ENCODE data around the gene PRXL2C.
"Not testable (repeated sequence)": the region's sequence is repeated elsewhere in the genome, so short reads cannot be mapped to it uniquely, and the experiment has no call there.

PRXL2C gene

GRCh38 chr9:96667363-96667728, 12.2 kb upstream of the PRXL2C start:
- Histone ChIP-seq H3K4me1 (ENCODE audit: insufficient read depth, poor library complexity, severe bottlenecking) (no peaks in the 10 kb centered on the region), H3K27ac (ENCODE audit: poor library complexity, severe bottlenecking) (no peak overlapping the region), H3K4me3 (ENCODE audit: severe bottlenecking) (no peak overlapping the region), H3K9me3 (ENCODE audit: severe bottlenecking) (no peaks in the 10 kb centered on the region), H3K27me3 (ENCODE audit: insufficient read depth, poor library complexity, severe bottlenecking) (no peaks in the 10 kb centered on the region), H3K36me3 (ENCODE audit: low read depth) (no peaks in the 10 kb centered on the region)
- no peak for TF ChIP-seq CTCF (IDR thresholded peaks at IDR 0.05; ENCODE audit: poor library complexity, severe bottlenecking)
- DNase-seq (ENCODE audit: low spot score) (no peak), ATAC-seq (ENCODE audit: low read depth) (no peak)

GRCh38 chr9:96666653-96667362, 11.7 kb upstream of the PRXL2C start:
- H3K9me3 ChIP-seq (ENCODE audit: severe bottlenecking); DNase-seq (ENCODE audit: low spot score); H3K36me3 ChIP-seq (ENCODE audit: low read depth); H3K27ac ChIP-seq (ENCODE audit: poor library complexity, severe bottlenecking); H3K4me3 ChIP-seq (ENCODE audit: severe bottlenecking); H3K27me3 ChIP-seq (ENCODE audit: insufficient read depth, poor library complexity, severe bottlenecking); H3K4me1 ChIP-seq (ENCODE audit: insufficient read depth, poor library complexity, severe bottlenecking): not testable (repeated sequence)
- ATAC-seq (ENCODE audit: low read depth): peak; percentile 23; the same call in 1 of the 3 replicates
- peak; percentile 81 for TF ChIP-seq CTCF (IDR thresholded peaks at IDR 0.05; ENCODE audit: poor library complexity, severe bottlenecking)

- Histone ChIP-seq H3K27me3 (ENCODE audit: insufficient read depth, poor library complexity, severe bottlenecking) (no peaks in the 10 kb centered on the region), H3K36me3 (ENCODE audit: low read depth) (no peaks in the 10 kb centered on the region), H3K4me1 (ENCODE audit: insufficient read depth, poor library complexity, severe bottlenecking) (no peaks in the 10 kb centered on the region), H3K4me3 (ENCODE audit: severe bottlenecking) (no peak overlapping the region), H3K27ac (ENCODE audit: poor library complexity, severe bottlenecking) (no peak overlapping the region), H3K9me3 (ENCODE audit: severe bottlenecking) (no peaks in the 10 kb centered on the region)
- DNase-seq (ENCODE audit: low spot score): no peak
- no peak for ATAC-seq (ENCODE audit: low read depth)
- TF ChIP-seq CTCF (IDR thresholded peaks at IDR 0.05; ENCODE audit: poor library complexity, severe bottlenecking): no peak
Observed at GRCh38 chr9:96665789-96666188, 10.7 kb upstream of the PRXL2C start.

- ATAC-seq (ENCODE audit: low read depth): no peak
- no peaks in the 10 kb centered on the region for H3K36me3 ChIP-seq (ENCODE audit: low read depth)
- no peaks in the 10 kb centered on the region for H3K9me3 ChIP-seq (ENCODE audit: severe bottlenecking)
- no peak for DNase-seq (ENCODE audit: low spot score)
- no peaks in the 10 kb centered on the region for H3K27me3 ChIP-seq (ENCODE audit: insufficient read depth, poor library complexity, severe bottlenecking)
- H3K4me3 ChIP-seq (ENCODE audit: severe bottlenecking): no peak overlapping the region
- no peaks in the 10 kb centered on the region for H3K4me1 ChIP-seq (ENCODE audit: insufficient read depth, poor library complexity, severe bottlenecking)
- H3K27ac ChIP-seq (ENCODE audit: poor library complexity, severe bottlenecking): no peak overlapping the region
- no peak for TF ChIP-seq CTCF (IDR thresholded peaks at IDR 0.05; ENCODE audit: poor library complexity, severe bottlenecking)
Observed at GRCh38 chr9:96663506-96664120, 8.5 kb upstream of the PRXL2C start.

- Histone ChIP-seq H3K36me3 (ENCODE audit: low read depth) (no peaks in the 10 kb centered on the region), H3K4me1 (ENCODE audit: insufficient read depth, poor library complexity, severe bottlenecking) (no peaks in the 10 kb centered on the region), H3K4me3 (ENCODE audit: severe bottlenecking) (no peak overlapping the region), H3K9me3 (ENCODE audit: severe bottlenecking) (no peaks in the 10 kb centered on the region), H3K27me3 (ENCODE audit: insufficient read depth, poor library complexity, severe bottlenecking) (no peaks in the 10 kb centered on the region), H3K27ac (ENCODE audit: poor library complexity, severe bottlenecking) (no peak overlapping the region)
- DNase-seq (ENCODE audit: low spot score) (no peak), ATAC-seq (ENCODE audit: low read depth) (no peak)
- no peak for TF ChIP-seq CTCF (IDR thresholded peaks at IDR 0.05; ENCODE audit: poor library complexity, severe bottlenecking)
Observed at GRCh38 chr9:96661711-96662110, 6.6 kb upstream of the PRXL2C start.

Measured in RWPE2 (cell line).